ENCODE data around the gene DNASE1. TPM values are rescaled to one million over a fixed set of nuclear protein-coding genes. Genes with fewer than 3 reads are reported as not detected.

DNASE1 gene
- total RNA-seq, 1 donor from 2014 or later = 52.6 TPM

GRCh38 chr16:3662601-3663000 is 8.1 kb downstream of the DNASE1 start:
- DNase-seq (ENCODE audit: low read depth) = no peak

DNA sequence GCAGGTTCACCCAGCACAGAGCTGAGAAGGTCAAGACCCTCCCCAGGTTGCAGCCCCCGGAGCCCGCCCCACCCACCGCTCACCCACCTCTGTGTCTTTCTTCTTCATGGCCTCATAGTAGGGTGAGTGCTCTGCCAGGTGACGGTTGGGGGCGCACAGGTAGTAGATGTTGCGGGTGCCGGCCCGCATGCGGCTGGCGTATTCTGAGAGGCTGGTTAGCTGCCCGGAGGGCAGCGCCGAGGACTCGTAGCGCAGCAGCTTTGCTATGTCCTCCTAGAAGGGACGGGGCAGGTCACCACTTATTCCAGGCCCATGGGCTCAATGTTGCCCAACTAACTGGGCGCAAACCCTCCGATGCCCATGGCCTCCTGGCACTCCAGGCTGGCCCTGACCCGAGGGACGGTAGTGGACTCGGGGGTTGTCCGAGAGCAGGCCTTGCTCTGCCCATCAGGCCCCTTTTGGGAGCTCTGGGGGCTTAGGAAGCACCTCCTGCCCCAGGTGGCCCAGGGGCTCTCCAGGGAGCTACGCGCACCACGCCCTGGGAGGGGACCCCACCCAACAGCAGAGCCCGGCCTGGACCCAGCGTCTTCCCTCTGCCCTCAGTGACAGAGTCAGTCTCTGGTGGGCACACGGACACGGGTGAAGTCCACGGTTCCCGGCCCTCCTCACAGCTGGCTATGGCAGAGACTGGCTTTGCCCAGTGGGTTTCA is 9.9 kb downstream of the DNASE1 start:
- DNase-seq (ENCODE audit: low read depth) = no peak

DNA sequence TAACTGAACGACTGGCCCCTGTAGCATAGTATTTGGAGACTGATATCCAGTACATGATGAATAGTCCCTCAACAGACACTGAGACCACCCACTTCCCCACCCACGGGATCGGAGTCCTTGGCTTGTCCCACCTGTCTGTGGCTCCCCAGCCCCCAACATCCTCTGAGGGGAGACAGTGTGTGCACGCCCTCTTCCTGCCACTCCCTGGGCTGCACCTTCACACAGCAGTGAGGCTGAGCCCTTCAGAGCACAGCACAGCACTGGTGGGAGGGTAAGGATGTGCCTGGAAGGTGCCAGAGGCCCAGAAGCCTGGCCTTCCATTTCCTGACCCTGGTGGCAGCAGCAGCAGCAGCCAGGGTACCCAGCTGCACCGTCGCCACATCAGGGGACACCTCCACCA is 11.0 kb downstream of the DNASE1 start:
- DNase-seq (ENCODE audit: low read depth) = no peak

DNA sequence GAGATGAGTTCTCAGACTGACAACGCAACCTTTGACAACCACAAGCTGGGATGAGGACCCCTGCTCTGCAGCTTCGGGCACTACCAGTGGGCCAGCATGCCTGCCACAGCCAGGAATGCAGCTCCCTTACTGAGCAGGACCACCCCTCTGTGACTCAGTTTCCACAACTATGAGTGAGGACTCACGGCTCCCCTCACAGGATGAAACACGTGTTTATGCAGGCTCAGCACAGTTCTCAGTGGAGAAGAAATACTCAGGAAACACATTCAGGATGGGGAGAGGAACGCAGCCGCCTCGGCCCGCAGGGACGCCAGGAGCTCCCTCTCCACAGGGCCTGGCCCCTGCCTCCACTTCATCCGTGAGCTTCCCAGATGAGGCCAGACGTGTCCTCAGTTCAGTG is 14.1 kb downstream of the DNASE1 start:
- DNase-seq (ENCODE audit: low read depth) = no peak

DNA sequence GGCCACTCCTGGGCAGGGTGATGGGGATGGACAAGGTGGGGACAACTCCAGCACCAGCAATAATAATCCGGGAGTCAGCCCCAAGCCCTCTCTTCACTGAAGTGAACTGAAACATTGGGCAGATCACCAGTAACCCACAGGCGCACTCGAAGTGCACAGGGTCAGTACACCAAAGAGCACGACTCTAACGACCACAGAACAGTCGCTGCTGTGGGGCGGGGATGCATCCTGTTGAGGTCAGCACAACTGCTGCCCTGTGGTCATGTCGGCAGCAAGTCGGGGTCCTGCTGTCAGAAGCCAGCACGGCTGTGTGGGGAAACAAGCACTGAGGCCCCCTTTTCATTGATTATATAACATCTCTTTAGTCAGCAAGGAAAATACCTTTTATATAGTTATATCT is 14.6 kb downstream of the DNASE1 start:
- DNase-seq (ENCODE audit: low read depth) = no peak

DNA sequence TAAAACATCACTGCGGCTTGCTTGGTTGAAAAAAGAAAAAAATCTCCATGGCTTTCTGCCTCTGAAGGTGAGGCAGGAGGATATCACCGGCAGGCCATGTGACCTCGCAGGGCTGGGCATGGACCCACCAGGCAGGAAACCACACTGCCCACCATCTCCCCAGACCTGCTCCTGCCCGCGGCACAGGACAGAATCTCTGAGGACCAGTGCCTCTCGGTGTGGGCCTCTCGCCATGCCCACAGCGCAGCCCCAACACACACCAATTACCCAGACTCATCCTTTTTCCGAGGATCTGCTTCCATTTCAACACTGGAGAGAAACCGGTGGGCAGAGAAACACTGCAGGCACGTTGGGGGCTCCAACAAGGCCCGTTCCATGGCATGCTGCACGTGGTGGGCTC is 16.2 kb downstream of the DNASE1 start:
- DNase-seq (ENCODE audit: low read depth) = no peak

- no peak for DNase-seq (ENCODE audit: low read depth)
These were observed 16.9 kb downstream of the DNASE1 start for GRCh38 chr16:3671424-3671823.

- no peak for DNase-seq (ENCODE audit: low read depth)
These were observed 18.1 kb downstream of the DNASE1 start for GRCh38 chr16:3672571-3673041.

DNA sequence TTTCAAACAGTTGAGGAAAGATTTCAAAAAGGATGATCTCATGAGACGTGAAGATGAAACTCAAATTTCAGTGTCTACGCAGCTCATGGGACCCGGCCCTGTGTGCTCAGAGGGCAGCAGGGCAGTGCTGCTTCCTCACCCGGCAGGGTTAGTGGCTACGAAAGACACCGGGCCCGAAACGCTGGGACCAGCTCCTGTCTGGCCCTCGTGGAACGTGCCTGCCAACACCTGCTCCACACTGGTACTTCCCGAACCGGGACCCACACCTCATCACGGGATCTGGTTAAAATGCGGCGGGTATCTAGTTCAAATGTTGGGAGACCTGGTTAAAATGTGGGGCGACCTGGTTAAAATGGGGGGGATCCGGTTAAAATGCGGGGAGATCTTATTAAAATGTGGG is 18.7 kb downstream of the DNASE1 start:
- no peak for DNase-seq (ENCODE audit: low read depth)

DNA sequence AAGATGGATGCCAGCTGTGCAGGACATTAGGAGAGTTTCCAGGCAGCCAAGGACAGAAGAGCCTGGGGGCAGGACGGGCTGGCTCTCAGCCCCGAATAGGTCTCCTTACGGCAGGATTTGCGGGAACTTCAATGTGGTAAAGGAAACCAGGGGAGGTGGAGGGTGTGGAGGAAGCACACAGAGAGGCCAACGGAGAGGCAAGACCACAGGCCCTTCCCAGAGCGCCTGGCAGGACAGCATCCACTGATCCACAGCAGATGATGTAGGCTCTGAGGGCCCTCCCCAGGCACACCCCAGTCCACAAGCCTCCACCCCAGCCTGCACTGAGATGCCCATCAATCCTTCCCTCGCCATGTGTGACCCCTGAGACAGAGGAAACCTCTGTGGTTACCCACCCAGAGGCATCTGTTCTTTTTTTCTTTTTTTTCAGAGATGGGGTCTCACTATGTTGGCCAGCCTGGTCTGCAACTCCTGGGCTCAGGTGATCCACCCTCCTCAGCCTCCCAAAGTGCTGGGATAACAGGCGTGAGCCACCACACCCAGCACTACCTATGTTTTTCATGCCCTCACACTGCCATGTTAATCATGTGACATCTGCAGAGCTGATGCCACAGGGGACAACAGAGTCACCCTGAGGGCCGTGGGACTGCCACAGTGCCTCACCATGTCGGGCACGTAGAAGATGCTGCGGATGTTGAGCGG is 19.3 kb downstream of the DNASE1 start:
- DNase-seq (ENCODE audit: low read depth) = no peak

- DNase-seq (ENCODE audit: low read depth) = no peak
These were observed 20.2 kb downstream of the DNASE1 start for GRCh38 chr16:3674513-3675295.

GRCh38 chr16:3675601-3676130 is 21.2 kb downstream of the DNASE1 start:
- DNase-seq (ENCODE audit: low read depth) = no peak

DNA sequence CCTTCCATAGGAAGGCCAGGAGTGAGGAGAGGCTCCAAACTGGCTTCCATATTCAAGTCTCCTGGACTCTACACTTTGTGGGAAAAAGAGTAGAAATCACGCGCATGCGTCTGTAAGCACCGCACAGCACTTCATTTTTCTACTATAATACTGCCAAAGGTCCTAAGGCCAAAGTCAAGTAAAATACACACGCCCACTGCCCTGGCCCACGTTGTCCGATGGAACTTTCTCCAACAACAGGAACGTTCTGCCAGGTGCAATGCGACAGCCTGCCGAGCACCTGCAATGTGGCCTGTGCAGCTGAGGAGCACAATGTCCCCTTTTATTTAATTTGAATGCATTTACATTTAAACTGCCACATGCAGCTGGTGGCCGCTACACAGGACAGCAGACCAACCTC is 23.5 kb downstream of the DNASE1 start:
- no peak for DNase-seq (ENCODE audit: low read depth)

GRCh38 chr16:3681206-3681605 is 26.7 kb downstream of the DNASE1 start:
- DNase-seq (ENCODE audit: low read depth) = no peak

GRCh38 chr16:3687021-3687420 is 32.5 kb downstream of the DNASE1 start:
- no peak for DNase-seq (ENCODE audit: low read depth)

DNA sequence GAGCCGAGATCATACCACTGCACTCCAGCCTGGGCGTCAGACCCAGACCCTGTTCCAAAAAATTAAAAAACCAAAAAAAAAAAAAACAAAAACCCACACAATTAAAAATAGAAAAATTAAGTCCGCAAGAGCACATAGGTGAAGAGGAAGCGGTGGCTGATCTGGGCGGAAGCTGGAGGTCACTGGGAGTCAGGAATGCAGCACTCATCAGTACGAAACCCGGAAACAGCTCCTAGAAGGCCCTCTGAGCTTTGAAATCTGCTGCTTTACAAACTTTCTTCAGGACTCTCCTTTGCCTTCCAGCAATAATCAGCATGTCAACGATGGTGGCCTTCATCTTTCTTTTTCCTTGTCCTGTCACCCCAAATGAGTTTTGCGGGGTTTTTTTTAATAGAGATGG is 33.3 kb downstream of the DNASE1 start:
- DNase-seq (ENCODE audit: low read depth) = no peak

GRCh38 chr16:3689731-3690130 is 35.2 kb downstream of the DNASE1 start:
- DNase-seq (ENCODE audit: low read depth) = no peak

GRCh38 chr16:3690470-3690928 is 36.0 kb downstream of the DNASE1 start:
- peak; percentile 80 for DNase-seq (ENCODE audit: low read depth)

DNA sequence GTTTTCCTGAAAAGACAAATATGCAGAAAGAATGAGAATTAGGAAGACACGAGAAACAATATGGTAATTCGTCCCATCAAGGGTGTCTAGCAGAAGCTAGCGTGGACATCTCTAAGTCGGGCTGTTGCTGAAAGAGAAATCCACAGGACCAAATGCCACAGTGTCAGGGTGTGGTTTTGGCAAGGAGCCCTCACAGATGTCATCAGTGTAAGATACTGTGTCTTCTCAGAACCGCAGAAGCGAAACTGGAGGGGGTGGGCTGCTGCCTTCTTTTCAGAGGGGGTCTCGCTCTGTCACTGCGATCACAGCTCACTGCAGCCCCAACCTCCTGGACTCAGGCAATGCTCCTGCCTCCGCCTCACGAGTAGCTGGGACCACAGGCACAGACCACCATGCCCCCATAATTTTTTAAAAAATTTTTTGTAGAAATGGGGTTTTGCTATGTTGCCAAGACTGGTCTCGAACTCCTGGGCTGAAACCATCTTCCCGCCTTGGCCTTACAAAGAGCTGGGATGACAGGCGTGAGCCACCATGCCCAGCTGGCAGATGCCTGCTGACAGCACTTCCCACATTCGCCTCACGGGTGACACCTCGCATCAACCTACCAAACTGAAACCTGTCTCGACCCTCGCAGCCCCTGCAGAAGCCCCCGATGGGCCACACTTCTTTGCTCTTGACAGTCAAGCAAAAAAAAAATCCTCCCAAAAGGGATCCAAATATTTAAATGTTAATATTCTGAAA is 36.7 kb downstream of the DNASE1 start:
- DNase-seq (ENCODE audit: low read depth) = no peak

GRCh38 chr16:3691761-3692160 is 37.3 kb downstream of the DNASE1 start:
- peak; percentile 9 for DNase-seq (ENCODE audit: low read depth)

GRCh38 chr16:3694051-3694450 is 39.6 kb downstream of the DNASE1 start:
- DNase-seq (ENCODE audit: low read depth) = no peak

Data from renal cortical epithelial cell (primary cell).